Activated naive CD4-positive, alpha-beta T cell treated with anti-CD3 and anti-CD28 coated beads for 36 hours (primary cell): ENCODE results near the gene XPR1. TPM values are rescaled to one million over a fixed set of nuclear protein-coding genes. Genes with fewer than 3 reads are reported as not detected.
"Not testable (repeated sequence)": the region's sequence is repeated elsewhere in the genome, so short reads cannot be mapped to it uniquely, and the experiment has no call there.

Experiments used
- CTCF ChIA-PET: fragments of 350-600 bp; sonication (Branson Sonifier 250); formaldehyde crosslinking; loops from one replicate; lab custom pipeline; 2021; ENCODE audit warnings: antibody characterized with exemption; lab: Charles Lee
- DNase-seq: peaks from one replicate; pipeline ENCODE4 v3.0.0-alpha.2; 2020
- H3K27ac Mint-ChIP-seq: one replicate; pipeline ENCODE4 v1.8.0; 2021; ENCODE audit warnings: mild to moderate bottlenecking, mixed read lengths
- H3K27me3 Mint-ChIP-seq: one replicate; pipeline ENCODE4 v1.8.0; 2021; ENCODE audit warnings: low read depth, mixed read lengths
- H3K36me3 Mint-ChIP-seq: one replicate; pipeline ENCODE4 v1.8.0; 2021; ENCODE audit warnings: low read depth, mixed read lengths
- H3K4me1 Mint-ChIP-seq: one replicate; pipeline ENCODE4 v1.8.0; 2021; ENCODE audit warnings: low read depth, mixed read lengths
- H3K4me3 Mint-ChIP-seq: one replicate; pipeline ENCODE4 v1.8.0; 2021; ENCODE audit warnings: mild to moderate bottlenecking, moderate library complexity, mixed read lengths
- H3K9me3 Mint-ChIP-seq: one replicate; pipeline ENCODE4 v1.8.0; 2021; ENCODE audit warnings: mixed read lengths
- intact Hi-C: fragments of 100-400 bp; cut with micrococcal nuclease; formaldehyde crosslinking; loops from one replicate; pipeline ENCODE4 v1.15.1; 2023
- total RNA-seq, 2 experiments: library from RNA; stranded (reverse); gene quantifications; one replicate each; pipeline ENCODE4 v1.2.3, GENCODE V29; 2021

XPR1 gene
- total RNA-seq, 2 experiments from 2014 or later, result 14.8 to 18.1 TPM

DNA sequence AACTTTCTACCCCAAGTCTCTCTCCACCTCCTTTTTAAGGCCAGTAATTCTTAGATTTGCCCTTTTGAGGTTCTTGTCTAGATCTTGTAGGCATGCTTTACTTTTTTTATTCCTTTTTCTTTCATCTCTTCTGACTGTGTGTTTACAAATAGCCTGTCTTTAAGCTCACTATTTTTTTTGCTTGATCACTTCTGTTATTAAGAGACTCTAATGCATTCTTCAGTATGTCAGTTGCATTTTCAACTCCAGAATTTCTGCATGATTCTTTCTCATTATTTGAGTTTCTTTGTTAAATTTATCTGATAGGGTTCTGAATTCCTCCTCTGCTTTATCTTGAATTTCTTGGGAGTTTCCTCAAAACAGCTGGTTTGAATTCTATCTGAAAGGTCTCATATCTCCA lies 30.9 kb downstream of the XPR1 start:
- Mint-ChIP-seq H3K9me3 (peaks cover 51% of the 10 kb centered on the region), H3K4me1 (peaks cover 5% of the 10 kb centered on the region), H3K4me3 (no peak overlapping the region), H3K27me3 (no peaks in the 10 kb centered on the region), H3K27ac (no peak overlapping the region), H3K36me3 (peaks cover 67% of the 10 kb centered on the region)
- intact Hi-C loops, result no loop called here
- DNase-seq, result no peak
- CTCF ChIA-PET, result interaction anchor here (0.7 kb wide), 1 partner anchor 110 kb away, joined by 3 read pairs; no protein-coding TSS in a partner anchor

- Mint-ChIP-seq H3K4me3 (no peak overlapping the region), H3K4me1 (peaks cover 8% of the 10 kb centered on the region), H3K27ac (no peak overlapping the region), H3K9me3 (peaks cover 27% of the 10 kb centered on the region), H3K27me3 (no peaks in the 10 kb centered on the region), H3K36me3 (peaks cover 34% of the 10 kb centered on the region)
- CTCF ChIA-PET, result no interaction called here
- DNase-seq, result no peak
- intact Hi-C loops, result no loop called here
Observed at GRCh38 chr1:180670681-180671080, 38.9 kb downstream of the XPR1 start.

DNA sequence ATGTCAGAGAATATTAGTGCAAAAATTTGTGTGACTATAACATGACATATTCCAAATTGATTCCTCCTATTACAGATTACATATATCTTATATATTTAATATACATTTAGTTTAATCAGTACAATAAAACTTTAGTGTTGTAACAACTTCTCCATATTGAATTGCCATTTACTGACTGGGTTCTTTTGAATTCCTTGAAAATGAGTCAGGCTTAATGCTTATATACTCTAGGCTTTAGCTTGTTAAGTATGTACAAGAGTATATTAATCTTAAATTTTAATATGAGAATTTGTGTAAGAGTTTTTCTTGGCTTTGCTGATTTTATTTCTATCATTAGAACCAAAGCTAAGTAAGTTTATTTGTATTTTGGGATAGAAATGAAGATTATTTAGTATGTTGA lies 40.3 kb downstream of the XPR1 start:
- Mint-ChIP-seq H3K36me3 (peaks cover 28% of the 10 kb centered on the region), H3K27ac (no peak overlapping the region), H3K4me1 (peaks cover 8% of the 10 kb centered on the region), H3K4me3 (no peak overlapping the region), H3K27me3 (no peaks in the 10 kb centered on the region), H3K9me3 (peaks cover 25% of the 10 kb centered on the region)
- intact Hi-C loops, result no loop called here
- CTCF ChIA-PET, result no interaction called here
- DNase-seq, result no peak

DNA sequence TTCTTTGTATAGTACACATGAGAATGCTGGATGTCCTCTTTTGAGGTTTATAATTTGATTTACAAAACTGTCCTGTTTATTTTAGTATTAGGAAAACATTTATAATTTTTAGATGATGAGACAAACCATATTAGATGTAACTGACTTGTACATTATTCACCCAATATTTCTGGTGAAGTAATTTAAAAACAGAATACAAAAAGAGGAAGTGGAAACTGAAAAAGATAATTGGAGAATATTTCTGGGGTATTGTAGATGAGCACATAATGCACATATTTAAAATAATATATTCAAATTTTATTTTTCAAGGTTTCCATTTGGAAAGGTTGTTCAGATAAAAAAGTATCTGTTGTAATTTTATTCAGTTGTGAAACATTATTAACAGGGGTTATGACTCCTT lies 40.7 kb downstream of the XPR1 start:
- H3K9me3 Mint-ChIP-seq, result peaks cover 22% of the 10 kb centered on the region
- H3K4me1 Mint-ChIP-seq, result peaks cover 6% of the 10 kb centered on the region
- H3K4me3 Mint-ChIP-seq, result no peak overlapping the region
- H3K27ac Mint-ChIP-seq, result no peak overlapping the region
- CTCF ChIA-PET, result no interaction called here
- intact Hi-C loops, result no loop called here
- H3K36me3 Mint-ChIP-seq, result peaks cover 24% of the 10 kb centered on the region
- no peaks in the 10 kb centered on the region for H3K27me3 Mint-ChIP-seq
- no peak for DNase-seq

GRCh38 chr1:180674603-180675530 lies 43.0 kb downstream of the XPR1 start:
- peaks cover 18% of the 10 kb centered on the region for H3K9me3 Mint-ChIP-seq

GRCh38 chr1:180675586-180675985 lies 43.8 kb downstream of the XPR1 start:
- H3K4me3 Mint-ChIP-seq, result no peak overlapping the region
- intact Hi-C loops, result no loop called here
- DNase-seq, result no peak
- no peaks in the 10 kb centered on the region for H3K27me3 Mint-ChIP-seq
- CTCF ChIA-PET, result no interaction called here
- peaks cover 23% of the 10 kb centered on the region for H3K36me3 Mint-ChIP-seq
- H3K9me3 Mint-ChIP-seq, result peaks cover 17% of the 10 kb centered on the region
- peaks cover 3% of the 10 kb centered on the region for H3K4me1 Mint-ChIP-seq
- H3K27ac Mint-ChIP-seq, result no peak overlapping the region

More at GRCh38 chr1:180674603-180675530, 43.0 kb downstream of the XPR1 start:
- no peak overlapping the region for H3K27ac Mint-ChIP-seq
- no peaks in the 10 kb centered on the region for H3K27me3 Mint-ChIP-seq
- CTCF ChIA-PET, result no interaction called here
- intact Hi-C loops, result no loop called here
- H3K4me3 Mint-ChIP-seq, result no peak overlapping the region
- peaks cover 22% of the 10 kb centered on the region for H3K36me3 Mint-ChIP-seq
- no peak for DNase-seq
- H3K4me1 Mint-ChIP-seq, result peaks cover 4% of the 10 kb centered on the region

GRCh38 chr1:180680558-180681144 lies 48.8 kb downstream of the XPR1 start:
- CTCF ChIA-PET, result no interaction called here

DNA sequence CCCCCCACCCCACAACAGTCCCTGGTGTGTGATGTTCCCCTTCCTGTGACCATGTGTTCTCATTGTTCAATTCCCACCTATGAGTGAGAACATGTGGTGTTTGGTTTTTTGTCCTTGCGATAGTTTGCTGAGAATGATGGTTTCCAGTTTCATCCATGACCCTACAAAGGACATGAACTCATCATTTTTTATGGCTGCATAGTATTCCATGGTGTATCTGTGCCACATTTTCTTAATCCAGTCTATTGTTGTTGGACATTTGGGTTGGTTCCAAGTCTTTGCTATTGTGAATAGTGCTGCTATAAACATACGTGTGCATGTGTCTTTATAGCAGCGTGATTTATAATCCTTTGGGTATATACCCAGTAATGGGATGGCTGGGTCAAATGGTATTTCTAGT lies 51.3 kb downstream of the XPR1 start:
- Mint-ChIP-seq H3K36me3 (peaks cover 39% of the 10 kb centered on the region), H3K9me3 (peaks cover 14% of the 10 kb centered on the region)
- H3K27ac Mint-ChIP-seq, H3K4me1 Mint-ChIP-seq, DNase-seq, H3K4me3 Mint-ChIP-seq, H3K27me3 Mint-ChIP-seq, CTCF ChIA-PET, intact Hi-C loops: not testable (repeated sequence)

More at GRCh38 chr1:180680558-180681144, 48.8 kb downstream of the XPR1 start:
- H3K4me1 Mint-ChIP-seq, result no peaks in the 10 kb centered on the region
- peaks cover 32% of the 10 kb centered on the region for H3K36me3 Mint-ChIP-seq
- H3K27ac Mint-ChIP-seq, result no peak overlapping the region
- peaks cover 17% of the 10 kb centered on the region for H3K9me3 Mint-ChIP-seq
- DNase-seq, result no peak
- H3K4me3 Mint-ChIP-seq, result no peak overlapping the region
- H3K27me3 Mint-ChIP-seq, result no peaks in the 10 kb centered on the region
- intact Hi-C loops, result no loop called here

DNA sequence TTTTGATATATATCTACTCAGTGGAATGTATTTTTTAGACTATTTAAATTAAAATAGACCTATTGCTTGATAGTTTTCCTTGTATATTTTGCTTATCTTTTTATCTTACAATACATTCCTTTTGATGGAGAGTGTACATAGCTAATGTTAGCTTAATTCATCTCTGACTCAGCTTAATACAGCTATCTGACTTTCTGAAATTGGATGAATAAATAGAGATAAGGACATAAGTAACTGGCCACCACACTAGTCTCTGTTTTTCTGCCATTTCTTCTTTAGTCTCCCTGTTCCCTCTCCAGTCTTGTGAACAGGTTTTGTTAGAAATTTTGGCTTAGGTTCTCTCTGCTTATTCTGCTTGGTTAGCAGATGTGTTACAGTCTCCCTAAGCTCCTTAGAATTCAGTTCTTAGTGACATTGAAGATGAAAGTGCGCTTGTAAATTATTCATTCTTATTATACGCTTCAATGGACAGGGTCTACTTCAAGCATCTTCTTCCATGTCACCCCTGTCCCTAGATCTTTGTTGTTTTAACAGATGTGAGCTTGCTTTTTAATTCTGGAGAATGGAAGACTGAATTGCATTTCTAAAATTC lies 59.6 kb downstream of the XPR1 start:
- Mint-ChIP-seq H3K27ac (no peak overlapping the region), H3K36me3 (peaks cover 23% of the 10 kb centered on the region), H3K4me3 (no peak overlapping the region), H3K9me3 (peaks cover 19% of the 10 kb centered on the region), H3K4me1 (peaks cover 20% of the 10 kb centered on the region), H3K27me3 (no peaks in the 10 kb centered on the region)
- CTCF ChIA-PET, result interaction anchor here (1.0 kb wide), 1 partner anchor 30 kb away, joined by 3 read pairs; no protein-coding TSS in a partner anchor
- no peak for DNase-seq
- intact Hi-C loops, result no loop called here

DNA sequence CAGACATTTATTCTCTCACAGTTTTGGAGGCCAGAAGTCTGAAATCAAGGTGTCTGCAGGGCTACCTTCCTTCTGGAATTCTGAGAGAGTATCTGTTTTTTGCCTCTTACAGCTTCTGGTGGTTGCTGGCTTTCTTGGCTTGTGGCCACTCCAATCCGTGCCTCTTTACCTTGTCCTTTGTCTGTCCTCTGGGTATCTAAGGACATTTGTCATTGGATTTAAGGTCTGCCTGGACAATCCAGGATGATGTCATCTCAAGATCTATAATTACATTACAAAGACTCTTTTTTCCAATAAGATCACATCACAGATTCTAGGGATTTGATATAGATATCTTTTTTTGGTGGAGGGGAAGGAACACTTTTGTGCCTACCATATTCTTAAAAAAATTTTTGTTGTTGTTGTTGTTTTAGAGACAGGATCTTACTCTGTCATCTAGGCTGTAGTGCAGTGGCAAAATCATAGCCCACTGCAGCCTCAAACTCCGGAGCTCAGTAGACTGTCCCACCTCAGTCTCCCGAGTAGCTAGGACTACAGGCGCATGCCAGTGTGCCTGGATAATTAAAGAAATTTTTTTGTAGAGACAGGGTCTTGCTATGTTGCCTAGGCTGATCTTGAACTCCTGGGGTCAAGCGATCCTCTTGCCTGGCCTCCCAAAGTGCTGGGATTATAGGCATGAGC lies 61.9 kb downstream of the XPR1 start:
- H3K36me3 Mint-ChIP-seq, result peaks cover 37% of the 10 kb centered on the region
- CTCF ChIA-PET, result no interaction called here
- no peaks in the 10 kb centered on the region for H3K27me3 Mint-ChIP-seq
- DNase-seq, result no peak
- H3K27ac Mint-ChIP-seq, result no peak overlapping the region
- intact Hi-C loops, result no loop called here
- H3K4me1 Mint-ChIP-seq, result peaks cover 20% of the 10 kb centered on the region
- peaks cover 39% of the 10 kb centered on the region for H3K9me3 Mint-ChIP-seq
- H3K4me3 Mint-ChIP-seq, result no peak overlapping the region

DNA sequence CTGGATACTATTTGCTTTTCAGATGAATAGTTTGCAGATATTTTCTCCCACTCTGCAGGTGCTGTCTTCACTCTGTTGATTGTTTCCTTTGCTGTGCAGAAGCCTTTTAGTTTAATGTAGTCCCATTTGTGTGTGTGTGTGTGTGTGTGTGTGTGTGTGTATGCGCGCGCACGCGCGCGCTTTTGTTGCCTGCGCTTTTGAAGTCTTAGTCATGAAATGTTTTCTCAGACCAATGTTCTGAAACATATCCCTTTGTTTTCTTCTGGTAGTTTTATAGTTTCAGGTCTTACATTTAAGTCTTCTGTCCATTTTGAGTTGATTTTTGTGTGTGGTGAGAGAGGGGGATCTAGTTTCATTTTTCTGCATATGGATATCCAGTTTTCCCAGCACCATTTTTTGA lies 63.5 kb downstream of the XPR1 start:
- no peaks in the 10 kb centered on the region for H3K27me3 Mint-ChIP-seq
- no peak overlapping the region for H3K27ac Mint-ChIP-seq
- H3K4me3 Mint-ChIP-seq, result no peak overlapping the region
- peaks cover 42% of the 10 kb centered on the region for H3K9me3 Mint-ChIP-seq
- peaks cover 39% of the 10 kb centered on the region for H3K36me3 Mint-ChIP-seq
- CTCF ChIA-PET, result no interaction called here
- H3K4me1 Mint-ChIP-seq, result peaks cover 20% of the 10 kb centered on the region
- DNase-seq, result no peak
- intact Hi-C loops, result no loop called here

- Mint-ChIP-seq H3K9me3 (peaks cover 42% of the 10 kb centered on the region), H3K4me3 (no peak overlapping the region), H3K27ac (no peak overlapping the region), H3K4me1 (peaks cover 14% of the 10 kb centered on the region), H3K27me3 (no peaks in the 10 kb centered on the region), H3K36me3 (peaks cover 37% of the 10 kb centered on the region)
- intact Hi-C loops, result no loop called here
- CTCF ChIA-PET, result no interaction called here
- no peak for DNase-seq
Observed at GRCh38 chr1:180696361-180696760, 64.5 kb downstream of the XPR1 start.
